GM03348 (cell line): ENCODE results near the gene CACNA1D.

Source experiments
- DNase-seq: peaks from one replicate; pipeline ENCODE4 v3.0.0; 2012; ENCODE audit warnings: low spot score

CACNA1D gene

GRCh38 chr3:53715815-53716483, 221.5 kb downstream of the CACNA1D start:
- DNase-seq: no peak

GRCh38 chr3:53716998-53717397, 222.6 kb downstream of the CACNA1D start:
- no peak for DNase-seq

DNA sequence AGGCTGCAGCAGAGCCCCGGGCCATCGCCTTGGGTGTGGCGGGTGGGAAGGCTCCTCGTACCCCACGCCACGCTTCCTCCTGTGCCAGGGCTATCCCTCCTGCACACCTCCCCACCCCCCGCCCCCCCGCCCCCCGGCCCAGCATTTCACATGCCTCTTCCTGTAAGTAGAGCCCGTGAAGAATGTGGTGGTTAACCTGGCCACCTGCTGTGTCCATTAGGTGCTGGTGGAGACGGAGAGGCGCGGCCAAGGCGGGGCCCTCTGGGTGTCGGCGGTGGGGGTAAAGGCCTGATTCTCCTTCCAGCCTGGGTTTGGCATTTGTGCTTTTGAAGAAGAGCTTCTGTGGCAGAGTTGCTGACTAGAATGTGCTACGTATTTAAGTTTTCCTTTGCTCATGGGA, 224.1 kb downstream of the CACNA1D start:
- DNase-seq: no peak

GRCh38 chr3:53719796-53720195, 225.4 kb downstream of the CACNA1D start:
- no peak for DNase-seq

GRCh38 chr3:53721187-53722119, 227.0 kb downstream of the CACNA1D start:
- DNase-seq: no peak

GRCh38 chr3:53724566-53724965, 230.2 kb downstream of the CACNA1D start:
- DNase-seq: no peak

- DNase-seq: no peak
Observed at GRCh38 chr3:53725387-53725995, 231.1 kb downstream of the CACNA1D start.

GRCh38 chr3:53726643-53727042, 232.2 kb downstream of the CACNA1D start:
- no peak for DNase-seq

- DNase-seq: no peak
Observed at GRCh38 chr3:53728606-53729005, 234.2 kb downstream of the CACNA1D start.

DNA sequence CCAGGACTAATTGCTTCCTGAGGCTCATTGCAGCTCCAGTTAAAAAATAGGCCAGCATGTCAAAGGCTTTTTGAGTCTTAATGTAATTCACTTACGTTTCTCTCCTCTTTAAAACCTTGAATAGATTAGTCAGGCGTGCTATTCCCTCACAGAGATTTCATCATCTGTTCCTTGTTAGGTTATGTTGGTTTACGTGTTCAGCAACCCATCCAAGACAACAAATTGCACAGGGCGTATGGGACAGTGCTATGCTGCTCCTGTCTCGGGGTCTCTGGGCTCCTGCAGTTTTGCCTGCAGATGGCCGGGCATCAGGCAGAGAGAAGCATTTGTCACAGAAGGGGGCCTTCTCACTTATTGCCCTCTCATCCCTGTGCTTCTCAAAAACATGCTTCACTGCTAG, 234.7 kb downstream of the CACNA1D start:
- peak; percentile 20 for DNase-seq

- no peak for DNase-seq
Observed at GRCh38 chr3:53729618-53730017, 235.2 kb downstream of the CACNA1D start.

GRCh38 chr3:53730576-53730975, 236.2 kb downstream of the CACNA1D start:
- DNase-seq: peak; percentile 31

GRCh38 chr3:53731934-53732624, 237.7 kb downstream of the CACNA1D start:
- DNase-seq: no peak

DNA sequence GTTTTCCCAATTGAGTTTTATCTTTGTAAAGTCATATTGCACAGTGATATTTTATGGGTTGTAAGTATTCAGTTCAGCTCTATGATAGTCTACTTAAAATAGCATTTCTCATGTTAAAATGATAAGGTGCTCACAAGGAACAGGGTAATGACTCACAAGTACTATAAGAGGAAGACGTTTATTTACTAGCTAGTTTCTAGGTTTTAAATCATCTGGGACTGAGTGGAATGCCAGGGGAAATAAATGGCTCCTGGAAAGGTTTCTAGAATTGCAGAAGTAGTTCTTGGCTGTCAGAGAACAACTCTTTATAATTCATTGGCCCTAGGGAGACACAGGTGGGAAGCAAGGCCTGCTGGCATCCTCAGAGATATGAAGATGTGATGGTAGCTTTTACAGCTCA, 239.0 kb downstream of the CACNA1D start:
- DNase-seq: no peak

DNA sequence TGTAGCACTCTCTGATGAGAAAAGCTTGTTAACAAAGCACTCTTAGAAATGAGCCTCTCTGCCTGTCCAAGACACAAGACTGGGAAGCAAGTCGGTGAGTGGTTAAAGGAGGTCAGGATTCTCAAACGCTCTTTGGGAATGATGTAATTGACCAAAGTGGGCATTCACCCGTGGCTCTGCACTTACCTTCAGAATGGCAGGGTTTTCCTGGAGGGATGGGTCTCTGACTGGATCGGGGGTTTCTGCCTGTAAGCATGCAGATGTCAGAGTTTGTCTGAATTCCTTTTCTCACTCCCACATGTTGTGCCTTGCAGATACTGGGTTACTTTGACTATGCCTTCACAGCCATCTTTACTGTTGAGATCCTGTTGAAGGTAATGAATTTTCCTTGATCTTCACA, 245.6 kb downstream of the CACNA1D start:
- DNase-seq: no peak

DNA sequence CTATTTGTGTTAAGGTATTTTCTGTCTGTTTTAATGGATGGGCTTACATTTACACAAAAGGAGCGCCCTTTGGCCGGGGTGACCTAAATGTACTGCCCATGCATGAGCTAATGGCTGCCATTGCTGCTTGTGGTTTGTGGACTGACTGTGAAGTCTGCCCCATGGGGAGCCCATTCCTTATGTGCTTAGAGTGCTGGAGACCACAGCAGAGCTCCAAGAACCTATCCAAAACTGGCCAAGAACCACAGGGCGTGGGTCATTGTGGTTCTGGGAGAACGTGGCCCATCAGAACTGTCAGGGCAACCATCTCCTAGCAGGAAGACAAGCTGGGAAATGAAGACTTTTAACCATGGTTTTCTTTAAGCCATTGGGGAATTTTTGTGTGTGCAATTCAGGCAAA, 246.5 kb downstream of the CACNA1D start:
- no peak for DNase-seq

DNA sequence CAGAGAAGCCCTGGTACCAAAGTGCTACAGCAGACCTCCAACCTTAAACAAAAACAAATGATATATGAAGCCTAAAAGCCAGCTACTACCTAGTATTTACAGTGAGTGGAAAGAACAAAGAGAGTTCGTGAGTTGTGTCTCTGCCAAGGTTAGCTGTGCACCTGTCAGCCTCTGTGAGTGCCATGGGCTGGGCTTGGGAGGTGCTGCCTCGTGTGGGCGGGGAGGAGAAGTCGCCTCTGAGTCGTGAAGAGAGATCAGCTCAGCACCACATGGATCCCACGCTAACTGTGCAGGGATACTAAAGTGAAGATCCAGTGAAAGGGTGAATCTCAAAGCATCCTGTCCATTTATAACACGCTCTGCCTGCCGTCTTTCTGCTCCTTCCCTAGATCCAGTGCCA, 249.9 kb downstream of the CACNA1D start:
- DNase-seq: no peak

GRCh38 chr3:53747559-53747958, 253.1 kb downstream of the CACNA1D start:
- no peak for DNase-seq

GRCh38 chr3:53748512-53749271, 254.3 kb downstream of the CACNA1D start:
- DNase-seq: no peak

GRCh38 chr3:53749448-53749847, 255.0 kb downstream of the CACNA1D start:
- DNase-seq: no peak
